Measurements from ENCODE around the gene DNAL1.

The DNAL1 gene

DNA sequence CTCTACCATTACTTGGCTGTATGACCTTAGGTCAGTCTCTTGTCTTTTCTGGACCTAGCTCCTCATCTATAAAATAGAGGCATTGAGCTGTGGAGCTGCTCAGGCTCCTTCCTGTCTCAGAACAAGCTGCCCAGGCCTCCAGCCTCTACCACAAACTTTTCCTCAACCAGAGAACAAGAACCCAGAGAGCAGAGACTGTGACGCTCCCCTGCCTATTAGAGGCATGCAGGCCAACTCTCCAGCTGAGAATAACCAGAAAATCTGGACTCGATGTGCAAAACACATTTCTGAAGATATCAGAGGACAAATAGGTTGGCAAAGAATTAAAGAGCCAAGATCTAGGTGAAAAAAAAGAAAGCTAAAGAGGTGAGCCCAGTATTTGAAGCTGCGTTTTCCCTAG, 87.2 kb downstream of the DNAL1 start:
- Histone ChIP-seq H3K9me3 (ENCODE audit: insufficient read depth, low read length, severe bottlenecking) (no peaks in the 10 kb centered on the region), H4K20me1 (ENCODE audit: insufficient read depth, low read length) (peaks cover 13% of the 10 kb centered on the region; the same call in 1 of the 2 replicates), H3K9ac (ENCODE audit: low read depth, low read length) (no peak overlapping the region), H3K4me2 (ENCODE audit: insufficient read depth, low read length) (no peak overlapping the region), H2AFZ (ENCODE audit: low read depth, low read length) (no peak overlapping the region), H3K36me3 (ENCODE audit: insufficient read depth, low read length) (peaks cover 76% of the 10 kb centered on the region), H3K79me2 (ENCODE audit: insufficient read depth, low read length) (peaks cover 8% of the 10 kb centered on the region; the same call in 1 of the 2 replicates), H3K27me3 (ENCODE audit: insufficient read depth, low read length, poor library complexity) (no peaks in the 10 kb centered on the region), H3K4me1 (ENCODE audit: insufficient read depth, low read length) (no peaks in the 10 kb centered on the region), H3K4me3 (ENCODE audit: low read depth in 1 of 2, low read length in 2 of 2) (no peak overlapping the region), H3K27ac (ENCODE audit: low read length) (no peak overlapping the region)
- ATAC-seq (ENCODE audit: insufficient read depth, low read depth) = no peak
- no peak for DNase-seq
- TF ChIP-seq, protein P1, sequence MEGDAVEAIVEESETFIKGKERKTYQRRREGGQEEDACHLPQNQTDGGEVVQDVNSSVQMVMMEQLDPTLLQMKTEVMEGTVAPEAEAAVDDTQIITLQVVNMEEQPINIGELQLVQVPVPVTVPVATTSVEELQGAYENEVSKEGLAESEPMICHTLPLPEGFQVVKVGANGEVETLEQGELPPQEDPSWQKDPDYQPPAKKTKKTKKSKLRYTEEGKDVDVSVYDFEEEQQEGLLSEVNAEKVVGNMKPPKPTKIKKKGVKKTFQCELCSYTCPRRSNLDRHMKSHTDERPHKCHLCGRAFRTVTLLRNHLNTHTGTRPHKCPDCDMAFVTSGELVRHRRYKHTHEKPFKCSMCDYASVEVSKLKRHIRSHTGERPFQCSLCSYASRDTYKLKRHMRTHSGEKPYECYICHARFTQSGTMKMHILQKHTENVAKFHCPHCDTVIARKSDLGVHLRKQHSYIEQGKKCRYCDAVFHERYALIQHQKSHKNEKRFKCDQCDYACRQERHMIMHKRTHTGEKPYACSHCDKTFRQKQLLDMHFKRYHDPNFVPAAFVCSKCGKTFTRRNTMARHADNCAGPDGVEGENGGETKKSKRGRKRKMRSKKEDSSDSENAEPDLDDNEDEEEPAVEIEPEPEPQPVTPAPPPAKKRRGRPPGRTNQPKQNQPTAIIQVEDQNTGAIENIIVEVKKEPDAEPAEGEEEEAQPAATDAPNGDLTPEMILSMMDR (IDR thresholded peaks at IDR 0.05; ENCODE audit: borderline replicate concordance, extremely low read depth, low read length, poor library complexity, severe bottlenecking) = no peak

DNA sequence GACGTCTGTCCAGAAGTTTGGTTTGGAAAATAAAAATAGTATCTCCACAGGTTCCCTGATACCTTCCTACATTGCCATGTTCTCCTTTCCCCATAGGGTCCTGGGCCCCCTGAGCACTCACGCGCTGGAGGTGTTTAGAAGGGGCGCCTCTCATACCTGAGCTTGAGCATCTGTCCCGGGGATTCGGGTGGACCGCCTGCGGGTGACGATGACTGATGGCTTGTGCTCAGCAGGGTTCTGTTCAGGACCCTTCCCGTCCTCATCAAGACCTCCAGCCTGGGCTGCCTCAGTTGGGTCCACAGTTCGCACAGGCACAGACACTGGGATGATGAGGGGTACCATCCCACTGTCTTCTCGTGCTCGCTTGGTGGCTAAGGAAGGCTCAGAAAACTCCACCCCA, 92.1 kb downstream of the DNAL1 start:
- H2AFZ ChIP-seq (ENCODE audit: low read depth, low read length) = no peak overlapping the region
- H3K9ac ChIP-seq (ENCODE audit: low read depth, low read length) = no peak overlapping the region
- ATAC-seq (ENCODE audit: insufficient read depth, low read depth) (no peak), DNase-seq (no peak)
- H3K4me2 ChIP-seq (ENCODE audit: insufficient read depth, low read length) = no peak overlapping the region
- no peaks in the 10 kb centered on the region for H3K9me3 ChIP-seq (ENCODE audit: insufficient read depth, low read length, severe bottlenecking)
- H3K27ac ChIP-seq (ENCODE audit: low read length) = no peak overlapping the region
- H3K79me2 ChIP-seq (ENCODE audit: insufficient read depth, low read length) = peaks cover 37% of the 10 kb centered on the region
- no peaks in the 10 kb centered on the region for H3K27me3 ChIP-seq (ENCODE audit: insufficient read depth, low read length, poor library complexity)
- H3K36me3 ChIP-seq (ENCODE audit: insufficient read depth, low read length) = peaks cover 64% of the 10 kb centered on the region
- TF ChIP-seq, protein P1 (IDR thresholded peaks at IDR 0.05; ENCODE audit: borderline replicate concordance, extremely low read depth, low read length, poor library complexity, severe bottlenecking) = no peak
- peaks cover 14% of the 10 kb centered on the region for H3K4me1 ChIP-seq (ENCODE audit: insufficient read depth, low read length)
- H3K4me3 ChIP-seq (ENCODE audit: low read depth in 1 of 2, low read length in 2 of 2) = no peak overlapping the region
- peaks cover 27% of the 10 kb centered on the region for H4K20me1 ChIP-seq (ENCODE audit: insufficient read depth, low read length)

DNA sequence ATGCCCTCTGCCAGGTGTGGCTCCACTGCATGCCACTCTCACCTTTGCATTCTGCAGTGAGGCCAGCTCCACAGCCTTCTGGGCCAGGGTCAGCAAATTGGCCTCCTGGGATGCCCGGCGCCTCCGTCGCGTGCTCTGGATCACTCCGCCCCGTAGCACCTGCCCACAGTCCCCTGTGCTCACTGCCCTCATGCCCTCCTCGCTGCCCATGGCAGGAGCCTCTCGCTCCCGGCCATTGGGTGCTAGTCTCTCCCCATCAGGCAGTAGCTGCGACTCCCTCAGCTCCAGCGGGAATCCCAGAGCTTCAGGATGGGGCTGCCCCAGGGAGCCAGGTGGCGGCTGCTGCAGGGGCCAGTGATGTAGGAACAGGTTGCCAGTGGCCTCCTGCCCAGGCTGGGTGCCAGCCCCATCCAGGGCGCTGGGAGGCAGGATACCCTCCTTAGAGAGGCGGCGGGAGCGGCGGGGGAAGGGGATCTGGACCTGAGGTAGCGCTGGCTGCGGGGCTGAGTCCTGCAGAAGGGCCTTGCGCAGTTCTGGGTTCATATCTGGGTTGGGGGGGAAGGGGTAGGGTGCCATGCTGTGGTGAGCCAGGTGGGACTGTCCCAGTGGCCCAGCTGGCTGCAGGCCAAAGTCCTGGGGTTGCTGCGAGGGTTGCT, 93.9 kb downstream of the DNAL1 start:
- H3K79me2 ChIP-seq (ENCODE audit: insufficient read depth, low read length) = peaks cover 51% of the 10 kb centered on the region
- ATAC-seq (ENCODE audit: insufficient read depth, low read depth) (no peak), DNase-seq (no peak)
- TF ChIP-seq EZH2 (IDR thresholded peaks at IDR 0.05; ENCODE audit: borderline replicate concordance, low read depth, low read length, severe bottlenecking) = no peak
- TF ChIP-seq, protein P1 (IDR thresholded peaks at IDR 0.05; ENCODE audit: borderline replicate concordance, extremely low read depth, low read length, poor library complexity, severe bottlenecking) = no peak
- H3K4me2 ChIP-seq (ENCODE audit: insufficient read depth, low read length) = no peak overlapping the region
- no peak overlapping the region for H3K27ac ChIP-seq (ENCODE audit: low read length)
- H3K4me1 ChIP-seq (ENCODE audit: insufficient read depth, low read length) = peaks cover 32% of the 10 kb centered on the region
- peaks cover 57% of the 10 kb centered on the region for H3K36me3 ChIP-seq (ENCODE audit: insufficient read depth, low read length)
- no peaks in the 10 kb centered on the region for H3K27me3 ChIP-seq (ENCODE audit: insufficient read depth, low read length, poor library complexity)
- H4K20me1 ChIP-seq (ENCODE audit: insufficient read depth, low read length) = peaks cover 32% of the 10 kb centered on the region
- no peaks in the 10 kb centered on the region for H3K9me3 ChIP-seq (ENCODE audit: insufficient read depth, low read length, severe bottlenecking)
- H3K9ac ChIP-seq (ENCODE audit: low read depth, low read length) = no peak overlapping the region
- H3K4me3 ChIP-seq (ENCODE audit: low read depth in 1 of 2, low read length in 2 of 2) = no peak overlapping the region
- no peak overlapping the region for H2AFZ ChIP-seq (ENCODE audit: low read depth, low read length)
